ENCODE measurements around the gene PTPRC.

- TF ChIP-seq CTCF (IDR thresholded peaks at IDR 0.05; ENCODE audit: low read length) (no peak), EZH2 (IDR thresholded peaks at IDR 0.05; ENCODE audit: borderline replicate concordance, low read length) (no peak)
Observed at GRCh38 chr1:198741744-198742143, 102.9 kb downstream of the PTPRC start.

Measured in OCI-LY1 (cell line).